ENCODE results near the gene SPAG6.

Gene SPAG6

GRCh38 chr10:22321924-22322640, 23.2 kb upstream of the SPAG6 start:
- no peak for DNase-seq (ENCODE audit: low read depth in 2 of 2, low spot score in 1 of 2)

GRCh38 chr10:22322641-22323160, 22.6 kb upstream of the SPAG6 start:
- DNase-seq (ENCODE audit: low read depth in 2 of 2, low spot score in 1 of 2): no peak

- no peak for DNase-seq (ENCODE audit: low read depth in 2 of 2, low spot score in 1 of 2)
Observed at GRCh38 chr10:22323538-22324305, 21.6 kb upstream of the SPAG6 start.

GRCh38 chr10:22324413-22324812, 20.9 kb upstream of the SPAG6 start:
- no peak for DNase-seq (ENCODE audit: low read depth in 2 of 2, low spot score in 1 of 2)

GRCh38 chr10:22324893-22325271, 20.4 kb upstream of the SPAG6 start:
- DNase-seq (ENCODE audit: low read depth in 2 of 2, low spot score in 1 of 2): no peak

GRCh38 chr10:22325272-22326144, 19.8 kb upstream of the SPAG6 start:
- peak in 1 of 2 donors; percentile 47 for DNase-seq (ENCODE audit: low read depth in 2 of 2, low spot score in 1 of 2)

GRCh38 chr10:22326145-22326702, 19.1 kb upstream of the SPAG6 start:
- DNase-seq (ENCODE audit: low read depth in 2 of 2, low spot score in 1 of 2): no peak

GRCh38 chr10:22329150-22329549, 16.1 kb upstream of the SPAG6 start:
- DNase-seq (ENCODE audit: low read depth in 2 of 2, low spot score in 1 of 2): no peak

- DNase-seq (ENCODE audit: low read depth in 2 of 2, low spot score in 1 of 2): no peak
Observed at GRCh38 chr10:22332116-22332692, 13.1 kb upstream of the SPAG6 start.

- DNase-seq (ENCODE audit: low read depth in 2 of 2, low spot score in 1 of 2): no peak
Observed at GRCh38 chr10:22333167-22333974, 11.9 kb upstream of the SPAG6 start.

GRCh38 chr10:22333975-22334282, 11.4 kb upstream of the SPAG6 start:
- no peak for DNase-seq (ENCODE audit: low read depth in 2 of 2, low spot score in 1 of 2)

- DNase-seq (ENCODE audit: low read depth in 2 of 2, low spot score in 1 of 2): no peak
Observed at GRCh38 chr10:22334414-22335172, 10.7 kb upstream of the SPAG6 start.

- DNase-seq (ENCODE audit: low read depth in 2 of 2, low spot score in 1 of 2): peak in 1 of 2 donors; percentile 40
Observed at GRCh38 chr10:22335173-22335933, 9.9 kb upstream of the SPAG6 start.

GRCh38 chr10:22338185-22338900, 7.0 kb upstream of the SPAG6 start:
- no peak for DNase-seq (ENCODE audit: low read depth in 2 of 2, low spot score in 1 of 2)

- DNase-seq (ENCODE audit: low read depth in 2 of 2, low spot score in 1 of 2): no peak
Observed at GRCh38 chr10:22338931-22339330, 6.4 kb upstream of the SPAG6 start.

GRCh38 chr10:22339761-22340328, 5.5 kb upstream of the SPAG6 start:
- DNase-seq (ENCODE audit: low read depth in 2 of 2, low spot score in 1 of 2): no peak

GRCh38 chr10:22340329-22341189, 4.7 kb upstream of the SPAG6 start:
- no peak for DNase-seq (ENCODE audit: low read depth in 2 of 2, low spot score in 1 of 2)
